A673 (cell line): ENCODE data around the gene FMO5.

ENCODE experiments used
- EZH2 ChIP-seq: fragments of 200-600 bp; sonication (generic); IDR thresholded peaks from 2 replicates; pipeline ENCODE4 v1.6.1; 2017; ENCODE audit warnings: borderline replicate concordance, low read depth, mild to moderate bottlenecking, mixed read lengths, antibody characterized with exemption, low read length; ENCODE audit not compliant: poor library complexity, severe bottlenecking
- TF ChIP-seq, protein P1 (sequence below): fragments of 300-800, 200-600 bp; sonication (generic); conservative IDR thresholded peaks from 2 replicates; pipeline ENCODE4 v1.5.1; 2017; ENCODE audit warnings: low read depth, mild to moderate bottlenecking, antibody characterized with exemption, low read length, moderate library complexity, mixed read lengths

DNA sequence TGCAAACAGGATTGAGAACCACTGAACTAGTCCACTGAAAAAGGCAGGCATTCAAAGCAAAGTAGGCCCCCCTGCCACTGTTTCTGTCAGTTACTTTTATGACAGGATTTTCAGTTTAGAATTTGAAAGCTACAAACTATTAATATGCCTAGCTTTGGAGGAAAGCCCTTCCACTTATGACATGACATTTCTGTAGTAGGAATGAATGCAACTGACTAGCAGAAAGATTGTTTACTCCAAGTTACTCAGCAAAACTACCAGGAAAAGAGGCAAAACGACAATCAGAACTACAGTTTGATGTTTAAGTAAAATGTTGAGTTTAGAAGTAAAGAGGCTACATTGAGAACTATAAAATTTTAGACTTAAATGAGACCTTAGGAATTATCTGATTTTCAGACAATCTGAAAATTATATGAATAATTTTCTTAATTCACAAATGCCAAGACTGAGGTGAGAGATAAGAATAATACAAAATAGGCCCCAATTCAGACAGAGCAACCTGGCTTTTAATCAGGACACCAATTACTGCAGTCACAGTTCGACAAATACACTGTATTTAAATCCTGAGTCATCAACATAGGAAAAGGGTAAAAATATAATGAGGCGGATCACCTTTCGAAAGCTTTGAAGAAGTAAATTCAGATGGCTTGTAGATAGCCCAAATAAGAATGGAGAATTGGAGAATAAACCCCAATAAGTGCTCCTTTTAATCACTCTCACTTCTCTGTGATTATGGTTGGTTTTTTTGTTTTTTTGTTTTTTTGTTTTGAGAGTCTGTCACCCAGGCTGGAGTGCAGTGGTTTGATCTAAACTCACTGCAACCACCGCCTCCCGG is 55.1 kb downstream of the FMO5 start:
- TF ChIP-seq, protein P1, sequence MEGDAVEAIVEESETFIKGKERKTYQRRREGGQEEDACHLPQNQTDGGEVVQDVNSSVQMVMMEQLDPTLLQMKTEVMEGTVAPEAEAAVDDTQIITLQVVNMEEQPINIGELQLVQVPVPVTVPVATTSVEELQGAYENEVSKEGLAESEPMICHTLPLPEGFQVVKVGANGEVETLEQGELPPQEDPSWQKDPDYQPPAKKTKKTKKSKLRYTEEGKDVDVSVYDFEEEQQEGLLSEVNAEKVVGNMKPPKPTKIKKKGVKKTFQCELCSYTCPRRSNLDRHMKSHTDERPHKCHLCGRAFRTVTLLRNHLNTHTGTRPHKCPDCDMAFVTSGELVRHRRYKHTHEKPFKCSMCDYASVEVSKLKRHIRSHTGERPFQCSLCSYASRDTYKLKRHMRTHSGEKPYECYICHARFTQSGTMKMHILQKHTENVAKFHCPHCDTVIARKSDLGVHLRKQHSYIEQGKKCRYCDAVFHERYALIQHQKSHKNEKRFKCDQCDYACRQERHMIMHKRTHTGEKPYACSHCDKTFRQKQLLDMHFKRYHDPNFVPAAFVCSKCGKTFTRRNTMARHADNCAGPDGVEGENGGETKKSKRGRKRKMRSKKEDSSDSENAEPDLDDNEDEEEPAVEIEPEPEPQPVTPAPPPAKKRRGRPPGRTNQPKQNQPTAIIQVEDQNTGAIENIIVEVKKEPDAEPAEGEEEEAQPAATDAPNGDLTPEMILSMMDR: no peak
- no peak for TF ChIP-seq EZH2
